Stimulated activated naive CD8-positive, alpha-beta T cell treated with anti-CD3 and anti-CD28 coated beads, Interleukin-15, amount 100 ng/mL, for 72 hours (primary cell): ENCODE data around the gene REXO1.

Experiments
- ATAC-seq: fragments of 150-1000 bp; cut with Tn5 transposase; 2 replicates; pipeline ENCODE4 v1.10.0; 2021; ENCODE audit warnings: mild to moderate bottlenecking, moderate library complexity
- DNase-seq, 2 donors: peaks; one replicate each; pipeline ENCODE4 v3.0.0; 2021 to 2022
- H3K27ac Mint-ChIP-seq, 2 donors: one replicate each; pipeline ENCODE4 v1.8.0; 2022; ENCODE audit warnings: mild to moderate bottlenecking in 2 of 2, mixed read lengths in 2 of 2, moderate library complexity in 2 of 2
- H3K27me3 Mint-ChIP-seq: one replicate; pipeline ENCODE4 v1.8.0; 2022; ENCODE audit warnings: mixed read lengths
- H3K4me1 Mint-ChIP-seq: one replicate; pipeline ENCODE4 v1.8.0; 2022; ENCODE audit warnings: mild to moderate bottlenecking, mixed read lengths
- H3K4me3 Mint-ChIP-seq, 2 donors: one replicate each; pipeline ENCODE4 v1.8.0; 2022; ENCODE audit warnings: mild to moderate bottlenecking in 2 of 2, mixed read lengths in 2 of 2, moderate library complexity in 1 of 2
- H3K9me3 Mint-ChIP-seq, 2 donors: one replicate each; pipeline ENCODE4 v1.8.0; 2022; ENCODE audit warnings: mixed read lengths in 2 of 2

Gene REXO1

GRCh38 chr19:1857648-1858326 is 9.5 kb upstream of the REXO1 start:
- H3K27me3 Mint-ChIP-seq, result no peaks in the 10 kb centered on the region
- ATAC-seq (no peak), DNase-seq (no peak)
- H3K4me3 Mint-ChIP-seq, result peak overlapping the region; percentile 73 to 78
- H3K4me1 Mint-ChIP-seq, result peaks cover 86% of the 10 kb centered on the region
- H3K9me3 Mint-ChIP-seq, result no peaks in the 10 kb centered on the region
- H3K27ac Mint-ChIP-seq, result no peak overlapping the region

- ATAC-seq (peak; percentile 33), DNase-seq (peak; percentile 48 to 60)
- peak overlapping the region; percentile 89 to 92 for H3K27ac Mint-ChIP-seq
- peak overlapping the region; percentile 89 to 92 for H3K4me3 Mint-ChIP-seq
- no peaks in the 10 kb centered on the region for H3K9me3 Mint-ChIP-seq
- no peaks in the 10 kb centered on the region for H3K27me3 Mint-ChIP-seq
- H3K4me1 Mint-ChIP-seq, result peaks cover 88% of the 10 kb centered on the region
Measured at GRCh38 chr19:1856698-1857603, 8.7 kb upstream of the REXO1 start.

GRCh38 chr19:1856345-1856697 is 8.0 kb upstream of the REXO1 start:
- H3K4me3 Mint-ChIP-seq, result peak overlapping the region; percentile 89 to 92
- peak overlapping the region; percentile 89 to 92 for H3K27ac Mint-ChIP-seq
- ATAC-seq (no peak), DNase-seq (no peak)
- peaks cover 86% of the 10 kb centered on the region for H3K4me1 Mint-ChIP-seq
- H3K27me3 Mint-ChIP-seq, result no peaks in the 10 kb centered on the region
- H3K9me3 Mint-ChIP-seq, result no peaks in the 10 kb centered on the region

- Mint-ChIP-seq H3K27me3 (no peaks in the 10 kb centered on the region), H3K4me3 (peak overlapping the region; percentile 89 to 92), H3K4me1 (peaks cover 86% of the 10 kb centered on the region), H3K27ac (peak overlapping the region; percentile 89 to 92), H3K9me3 (no peaks in the 10 kb centered on the region)
- ATAC-seq (peak; percentile 50), DNase-seq (peak; percentile 46 to 60)
Measured at GRCh38 chr19:1855828-1856255, 7.6 kb upstream of the REXO1 start.

GRCh38 chr19:1855040-1855827 is 7.0 kb upstream of the REXO1 start:
- peak overlapping the region; percentile 59 to 85 for H3K27ac Mint-ChIP-seq
- H3K27me3 Mint-ChIP-seq, result no peaks in the 10 kb centered on the region
- DNase-seq, result peak; percentile 81 to 90
- H3K4me3 Mint-ChIP-seq, result peak overlapping the region; percentile 89 to 92
- ATAC-seq, result peak; percentile 81
- H3K9me3 Mint-ChIP-seq, result no peaks in the 10 kb centered on the region
- peaks cover 86% of the 10 kb centered on the region for H3K4me1 Mint-ChIP-seq

- no peak overlapping the region for H3K27ac Mint-ChIP-seq
- DNase-seq (no peak), ATAC-seq (no peak)
Measured at GRCh38 chr19:1854542-1855039, 6.3 kb upstream of the REXO1 start.

GRCh38 chr19:1854039-1854541 is 5.8 kb upstream of the REXO1 start:
- peaks cover 82% of the 10 kb centered on the region for H3K4me1 Mint-ChIP-seq
- ATAC-seq, result no peak
- no peak for DNase-seq
- H3K27me3 Mint-ChIP-seq, result no peaks in the 10 kb centered on the region
- H3K27ac Mint-ChIP-seq, result no peak overlapping the region
- no peak overlapping the region for H3K4me3 Mint-ChIP-seq
- H3K9me3 Mint-ChIP-seq, result no peaks in the 10 kb centered on the region

More at GRCh38 chr19:1854542-1855039, 6.3 kb upstream of the REXO1 start:
- Mint-ChIP-seq H3K9me3 (no peaks in the 10 kb centered on the region), H3K4me3 (peak overlapping the region; percentile 89 to 92), H3K27me3 (no peaks in the 10 kb centered on the region), H3K4me1 (peaks cover 85% of the 10 kb centered on the region)

- peaks cover 81% of the 10 kb centered on the region for H3K4me1 Mint-ChIP-seq
- H3K4me3 Mint-ChIP-seq, result peak overlapping the region; percentile 76 to 84
- peak; percentile 40 for ATAC-seq
- peak; percentile 87 to 89 for DNase-seq
- H3K27ac Mint-ChIP-seq, result peak overlapping the region; percentile 95 to 96
- H3K9me3 Mint-ChIP-seq, result no peaks in the 10 kb centered on the region
- no peaks in the 10 kb centered on the region for H3K27me3 Mint-ChIP-seq
Measured at GRCh38 chr19:1853295-1854038, 5.2 kb upstream of the REXO1 start.

- ATAC-seq, result no peak
- Mint-ChIP-seq H3K27ac (peak overlapping the region in 1 of 2 donors; percentile 48), H3K4me3 (peak overlapping the region; percentile 53 to 84), H3K27me3 (no peaks in the 10 kb centered on the region), H3K9me3 (no peaks in the 10 kb centered on the region), H3K4me1 (peaks cover 73% of the 10 kb centered on the region)
- no peak for DNase-seq
Measured at GRCh38 chr19:1852581-1853128, 4.4 kb upstream of the REXO1 start.

- peak in 1 of 2 donors; percentile 51 for DNase-seq
- no peaks in the 10 kb centered on the region for H3K9me3 Mint-ChIP-seq
- no peaks in the 10 kb centered on the region for H3K27me3 Mint-ChIP-seq
- H3K4me3 Mint-ChIP-seq, result peak overlapping the region; percentile 62 to 84
- peak overlapping the region in 1 of 2 donors; percentile 48 for H3K27ac Mint-ChIP-seq
- ATAC-seq, result no peak
- H3K4me1 Mint-ChIP-seq, result peaks cover 73% of the 10 kb centered on the region
Measured at GRCh38 chr19:1851654-1852580, 3.6 kb upstream of the REXO1 start.

GRCh38 chr19:1850809-1851653 is 2.7 kb upstream of the REXO1 start:
- peak overlapping the region; percentile 62 to 76 for H3K4me3 Mint-ChIP-seq
- ATAC-seq, result no peak
- H3K4me1 Mint-ChIP-seq, result peaks cover 82% of the 10 kb centered on the region
- DNase-seq, result no peak
- H3K9me3 Mint-ChIP-seq, result no peaks in the 10 kb centered on the region
- H3K27me3 Mint-ChIP-seq, result no peaks in the 10 kb centered on the region
- peak overlapping the region; percentile 19 to 38 for H3K27ac Mint-ChIP-seq

GRCh38 chr19:1849886-1850398 is 1.7 kb upstream of the REXO1 start:
- DNase-seq (no peak), ATAC-seq (no peak)
- no peak overlapping the region for H3K4me3 Mint-ChIP-seq
- H3K9me3 Mint-ChIP-seq, result no peaks in the 10 kb centered on the region
- no peak overlapping the region for H3K27ac Mint-ChIP-seq
- no peaks in the 10 kb centered on the region for H3K27me3 Mint-ChIP-seq
- peaks cover 85% of the 10 kb centered on the region for H3K4me1 Mint-ChIP-seq

- peaks cover 85% of the 10 kb centered on the region for H3K4me1 Mint-ChIP-seq
- no peak for ATAC-seq
- peak overlapping the region; percentile 96 to 99 for H3K27ac Mint-ChIP-seq
- H3K4me3 Mint-ChIP-seq, result peak overlapping the region in 1 of 2 donors; percentile 82
- H3K27me3 Mint-ChIP-seq, result no peaks in the 10 kb centered on the region
- no peak for DNase-seq
- H3K9me3 Mint-ChIP-seq, result no peaks in the 10 kb centered on the region
Measured at GRCh38 chr19:1849132-1849474, 820 bp upstream of the REXO1 start.
